Stimulated activated CD8-positive, alpha-beta memory T cell treated with anti-CD3 and anti-CD28 coated beads, Interleukin-7, amount 100 ng/mL, for 4 hours (primary cell): ENCODE measurements around the gene EDEM2.
"Not testable (repeated sequence)": the region's sequence is repeated elsewhere in the genome, so short reads cannot be mapped to it uniquely, and the experiment has no call there.

Experiments
- DNase-seq, 2 donors: peaks; one replicate each; pipeline ENCODE4 v3.0.0-alpha.2; 2020; ENCODE audit warnings: low read depth in 2 of 2

Gene EDEM2

DNA sequence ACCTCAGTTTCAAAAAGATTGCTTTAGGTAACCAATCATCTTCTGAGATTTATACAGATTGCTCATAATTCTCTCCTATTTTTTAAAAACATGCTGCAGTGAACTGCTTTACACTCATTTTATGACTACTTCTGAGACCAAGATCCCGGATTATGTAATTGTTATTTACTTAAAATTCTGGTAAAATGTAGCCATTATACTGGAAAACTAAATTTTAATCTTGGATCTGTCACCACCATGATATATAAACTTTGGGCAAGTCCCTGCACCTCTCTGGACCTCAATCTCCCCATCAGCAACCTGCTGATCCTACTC lies 24.3 kb upstream of the EDEM2 start:
- no peak for DNase-seq

DNA sequence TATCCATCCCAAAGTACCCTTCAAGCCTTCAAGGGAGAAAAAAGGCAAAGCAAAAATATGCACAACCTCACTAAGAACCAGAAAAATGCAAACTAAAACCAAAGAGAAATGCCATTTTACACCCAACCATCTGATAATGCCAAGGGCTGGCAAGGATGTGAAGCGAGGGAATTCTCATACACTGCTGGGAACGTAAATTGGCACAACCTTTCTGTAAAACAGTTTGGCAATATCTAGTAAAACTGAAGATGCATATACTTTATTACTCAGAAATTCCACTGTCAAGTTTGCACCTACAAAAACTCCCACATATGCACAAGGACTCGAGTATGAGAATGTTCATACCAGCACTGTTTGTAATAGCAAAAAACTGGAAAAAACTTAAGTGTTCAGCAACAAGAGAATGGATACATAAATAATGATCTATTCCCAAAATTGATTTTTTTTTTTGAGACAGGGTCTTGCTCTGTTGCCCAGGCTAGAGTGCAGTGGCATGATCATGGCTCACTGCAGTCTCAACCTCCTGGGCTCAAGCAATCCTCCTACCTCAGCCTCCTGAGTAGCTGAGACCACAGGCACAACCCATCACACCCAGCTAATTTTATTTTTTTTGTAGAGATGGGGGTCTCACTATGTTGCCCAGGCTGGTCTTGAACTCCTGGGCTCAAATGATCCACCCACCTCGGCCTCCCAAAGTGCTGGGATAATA lies 21.7 kb upstream of the EDEM2 start:
- DNase-seq = not testable (repeated sequence)

DNA sequence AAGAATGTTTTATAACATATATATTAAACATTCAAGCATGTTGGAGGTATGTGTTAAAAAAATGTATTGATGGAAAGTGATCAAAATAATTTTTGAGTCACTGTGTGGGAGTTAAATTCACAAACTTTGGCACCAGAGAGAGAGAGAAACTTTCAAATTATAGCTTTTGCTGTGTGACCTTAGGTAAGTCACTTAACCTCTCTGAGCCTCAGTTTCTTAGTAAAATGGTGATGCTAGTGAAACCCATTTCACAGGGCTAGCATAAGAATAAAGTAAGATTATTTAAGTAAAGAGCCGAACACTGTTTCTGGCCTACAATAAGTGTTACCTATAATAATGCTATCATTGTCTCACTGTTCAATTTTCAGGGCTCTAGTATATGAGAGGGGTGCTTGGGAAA lies 20.7 kb upstream of the EDEM2 start:
- DNase-seq = no peak

DNA sequence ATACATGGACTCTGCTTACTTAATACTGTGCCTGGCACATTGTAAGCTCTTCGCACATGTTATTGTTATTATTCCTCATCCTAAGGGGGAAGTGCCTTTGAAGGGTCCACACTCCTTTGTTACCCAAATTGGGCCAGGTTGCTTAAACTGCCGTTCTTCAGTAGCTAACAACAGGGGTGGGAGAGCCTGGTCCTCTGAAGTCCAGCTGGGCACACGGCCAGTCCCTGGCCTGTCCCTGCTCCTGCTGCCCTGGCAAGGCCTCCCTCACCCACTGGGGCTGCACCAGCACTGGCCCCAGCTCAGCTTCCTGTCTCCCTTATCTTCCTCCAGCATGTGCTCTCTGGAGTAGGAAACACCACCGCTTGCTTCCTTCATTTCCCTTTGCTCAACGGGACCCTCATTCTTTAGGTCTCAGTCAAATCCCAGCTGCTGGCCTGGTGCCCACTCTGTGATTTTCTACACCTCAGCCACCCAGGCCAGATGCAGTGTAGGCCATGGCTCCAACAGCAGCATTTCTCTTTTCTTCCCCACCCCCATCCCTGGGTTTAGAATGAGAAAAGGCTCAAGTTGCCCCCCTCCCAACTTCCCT lies 19.2 kb upstream of the EDEM2 start:
- no peak for DNase-seq

DNA sequence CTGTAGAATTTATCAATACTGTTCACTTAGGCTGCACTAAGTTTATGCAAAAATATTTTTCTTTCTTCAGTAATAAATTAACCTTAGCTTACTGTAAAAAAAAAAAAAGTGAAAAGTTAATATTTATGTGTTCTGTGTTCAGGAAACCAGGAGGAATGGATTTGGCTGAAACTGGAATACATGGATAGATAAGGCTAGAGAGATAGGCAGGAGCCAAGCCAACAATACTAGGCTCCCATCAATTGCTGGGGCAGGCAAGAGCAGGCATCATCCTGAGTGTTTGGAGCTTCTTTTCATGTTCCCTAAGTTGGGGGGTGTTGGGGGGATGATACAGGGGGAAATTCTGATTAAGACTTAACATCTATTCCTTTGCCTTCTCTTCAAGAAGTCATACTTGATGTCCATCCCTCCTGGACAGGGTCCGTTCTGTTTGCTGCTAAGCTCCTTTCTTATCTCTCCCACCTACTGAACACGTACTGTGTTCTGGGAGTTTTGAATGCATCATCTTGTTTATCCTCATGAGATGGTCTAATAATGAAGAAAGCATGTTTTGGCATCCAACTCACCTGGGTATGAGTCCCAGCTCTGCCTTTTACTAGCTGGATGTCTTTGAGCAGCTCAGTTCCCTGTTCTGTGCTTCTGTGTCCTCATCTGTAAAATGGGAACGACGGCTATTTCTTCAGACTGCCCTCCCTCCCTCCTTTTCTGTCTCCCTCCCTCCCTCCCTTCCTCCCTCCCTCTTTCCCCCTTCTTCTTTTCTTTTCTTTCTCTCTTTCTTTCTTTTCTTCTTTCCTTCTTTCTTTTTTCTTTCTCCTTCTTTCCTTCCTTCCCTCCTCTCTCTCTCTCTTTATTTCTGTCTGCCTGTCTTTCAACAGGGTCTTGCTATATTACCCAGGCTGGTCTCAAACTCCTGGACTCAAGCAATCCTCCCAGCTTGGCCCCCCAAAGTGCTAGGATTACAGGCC lies 18.4 kb upstream of the EDEM2 start:
- DNase-seq = no peak

DNA sequence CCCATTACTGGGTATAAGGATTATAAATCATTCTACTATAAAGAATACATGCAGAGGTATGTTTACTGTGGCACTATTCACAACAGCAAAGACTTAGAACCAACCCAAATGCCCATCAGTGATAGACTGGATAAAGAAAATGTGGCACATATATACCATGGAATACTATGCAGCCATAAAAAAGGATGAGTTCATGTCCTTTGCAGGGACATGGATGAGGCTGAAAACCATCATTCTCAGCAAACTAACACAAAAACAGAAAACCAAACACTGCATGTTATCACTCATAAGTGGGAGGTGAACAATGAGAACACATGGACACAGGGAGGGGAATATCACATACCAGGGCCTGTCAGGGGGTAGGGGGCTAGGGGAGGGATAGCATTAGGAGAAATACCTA lies 17.4 kb upstream of the EDEM2 start:
- DNase-seq = not testable (repeated sequence)

DNA sequence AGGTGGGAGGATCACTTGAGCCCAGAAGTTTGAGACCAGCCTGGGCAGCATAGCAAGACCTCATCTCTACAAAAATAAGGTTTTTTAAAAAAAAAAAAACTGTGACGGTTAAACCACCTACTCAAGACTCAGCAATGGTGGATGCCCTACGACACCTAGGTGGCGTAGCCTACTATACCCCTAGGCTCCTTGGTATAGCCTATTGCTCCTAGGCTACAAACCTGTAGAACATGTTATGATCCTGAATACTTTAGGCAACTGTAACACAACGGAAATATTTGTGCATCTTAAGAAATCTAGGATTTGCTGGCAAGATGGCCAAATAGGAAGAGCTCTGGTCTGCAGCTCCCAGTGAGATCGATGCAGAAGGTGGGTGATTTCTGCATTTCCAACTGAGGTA lies 13.2 kb upstream of the EDEM2 start:
- not testable (repeated sequence) for DNase-seq

DNA sequence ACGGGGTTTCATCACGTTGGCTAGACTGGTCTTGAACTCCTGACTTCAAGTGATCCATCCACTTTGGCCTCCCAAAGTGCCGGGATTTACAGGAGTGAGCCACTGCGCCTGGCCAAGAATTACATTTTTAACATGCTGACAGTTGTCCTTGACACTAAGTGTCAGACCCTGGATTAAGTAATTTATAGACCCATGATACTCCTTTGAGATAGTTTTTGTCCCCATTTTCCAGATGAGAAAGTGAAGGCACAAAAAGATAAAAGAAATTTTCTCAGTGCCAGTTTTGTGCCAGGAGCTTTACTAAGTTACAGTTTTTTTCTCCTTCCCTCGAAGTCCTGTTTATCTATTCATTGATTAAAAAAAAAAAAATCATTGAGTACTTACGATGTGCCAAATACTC lies 9.8 kb upstream of the EDEM2 start:
- no peak for DNase-seq

DNA sequence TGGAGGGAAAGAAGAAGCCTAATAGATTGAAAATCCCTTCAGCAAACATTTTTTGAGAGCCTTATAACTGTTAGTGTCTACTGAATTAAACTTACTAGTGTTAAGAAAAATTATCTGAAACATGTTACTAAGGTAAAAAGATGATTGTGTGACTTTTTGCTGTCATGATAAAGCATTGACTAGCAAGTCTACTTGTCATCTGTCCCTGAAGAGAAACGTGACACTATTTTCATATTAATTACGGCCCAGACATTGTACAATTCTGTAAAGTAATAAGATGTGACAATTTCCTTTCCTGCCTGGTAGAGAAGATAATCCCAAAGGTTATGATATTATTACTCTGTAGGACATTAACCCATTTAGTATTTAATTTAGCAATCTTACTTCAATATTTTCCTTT lies 8.8 kb upstream of the EDEM2 start:
- no peak for DNase-seq

DNA sequence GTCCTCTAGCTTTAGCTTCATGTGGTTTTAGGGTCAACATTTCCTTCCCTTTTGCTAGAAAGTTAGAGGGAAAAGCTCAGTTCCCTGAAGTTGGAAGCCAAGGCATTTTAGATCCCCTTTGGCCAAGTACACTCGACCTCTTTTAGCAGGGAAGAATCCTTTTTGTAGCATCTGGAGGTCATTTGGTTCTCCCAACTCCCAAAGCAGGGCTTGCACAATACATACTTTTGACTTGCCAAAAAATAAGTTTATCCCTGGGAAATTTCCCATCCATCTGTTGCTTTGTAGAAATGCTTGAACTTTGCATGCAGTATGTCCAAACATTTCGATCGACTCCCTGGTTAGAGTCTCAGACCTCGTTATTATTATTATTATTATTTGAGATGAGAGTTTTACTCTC lies 4.6 kb upstream of the EDEM2 start:
- DNase-seq = no peak

DNA sequence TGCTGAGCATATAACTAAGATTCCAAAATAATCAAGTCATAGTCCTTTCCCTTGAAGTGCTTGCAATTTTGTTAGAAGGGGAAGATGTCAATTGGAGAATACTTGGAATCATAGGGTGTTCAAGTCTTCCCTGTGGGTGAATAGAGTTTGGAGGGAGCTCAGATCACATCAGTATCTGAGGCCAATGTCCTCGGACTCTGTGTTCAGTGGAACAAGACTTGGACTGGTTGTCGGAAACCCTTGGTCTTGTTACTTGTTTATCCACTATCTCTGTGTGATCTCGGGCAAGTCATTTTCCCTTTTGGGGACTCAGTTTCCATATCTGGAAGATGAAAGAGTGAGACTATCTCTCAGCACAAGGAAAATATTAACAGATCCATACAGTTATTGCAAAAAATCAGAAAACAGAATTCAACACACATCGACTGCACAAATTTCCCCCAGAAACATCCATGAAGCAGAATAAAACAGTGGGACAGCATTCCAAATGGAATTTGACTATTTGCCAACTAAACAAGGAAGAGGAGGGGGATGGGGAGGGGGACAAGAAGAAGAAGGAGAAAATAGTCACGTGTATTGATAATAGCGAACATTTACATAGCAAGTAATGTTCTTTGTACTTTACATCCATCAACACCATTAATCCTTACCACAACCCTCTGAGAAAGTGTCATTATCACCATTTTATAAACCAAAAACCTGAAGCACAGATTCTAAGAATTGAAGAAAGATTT lies 3.9 kb upstream of the EDEM2 start:
- no peak for DNase-seq

DNA sequence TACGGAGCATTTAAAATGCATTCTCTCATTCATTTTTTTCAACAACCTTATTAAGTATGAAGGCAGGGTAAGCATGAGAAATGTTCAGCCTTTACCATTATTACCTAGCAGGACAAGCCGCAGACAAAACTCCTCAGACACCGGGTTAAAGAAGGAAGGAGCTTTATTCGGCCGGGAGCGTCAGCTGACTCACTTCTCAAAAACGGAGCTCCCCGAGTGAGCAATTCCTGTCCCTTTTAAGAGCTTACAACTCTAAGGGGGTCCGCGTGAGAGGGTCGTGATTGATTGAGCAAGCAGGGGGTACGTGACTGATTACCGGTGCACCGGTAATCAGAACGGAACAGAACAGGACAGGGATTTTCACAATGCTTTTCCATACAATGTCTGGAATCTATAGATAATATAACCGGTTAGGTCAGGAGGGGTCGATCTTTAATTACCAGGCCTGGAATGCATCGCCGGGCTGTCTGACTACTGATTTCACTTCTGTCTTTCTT lies 487 bp upstream of the EDEM2 start:
- DNase-seq = not testable (repeated sequence)

DNA sequence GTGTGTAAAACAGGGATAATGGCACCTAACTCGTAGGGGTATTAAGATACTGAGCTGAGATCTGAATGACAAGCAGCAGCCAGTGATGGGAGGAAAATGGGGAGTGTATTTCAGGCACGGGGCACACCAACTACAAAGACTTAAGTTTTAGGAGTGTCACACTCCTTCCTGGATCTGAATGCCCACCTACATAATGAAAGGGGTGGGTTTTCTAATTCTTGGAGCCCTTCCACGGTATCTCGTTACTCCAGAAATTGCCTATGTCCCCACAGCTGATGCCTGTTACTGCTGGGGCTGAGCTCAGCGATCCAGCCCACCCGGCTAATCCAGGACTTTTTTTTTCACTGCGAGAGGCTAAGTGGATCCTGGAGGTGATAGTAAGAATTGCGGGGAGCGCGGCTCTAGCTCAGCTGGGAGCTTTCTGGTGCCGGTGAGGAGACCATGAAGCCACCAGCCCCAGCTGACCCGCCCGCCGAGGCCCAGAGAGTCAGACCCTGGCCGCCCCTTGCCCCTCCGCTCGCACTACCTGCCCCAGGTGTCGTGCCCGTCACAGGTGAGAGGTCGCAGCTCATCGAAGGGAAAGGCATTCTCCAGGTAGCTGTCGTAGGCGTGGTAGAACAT lies 727 bp downstream of the EDEM2 start:
- DNase-seq = no peak

DNA sequence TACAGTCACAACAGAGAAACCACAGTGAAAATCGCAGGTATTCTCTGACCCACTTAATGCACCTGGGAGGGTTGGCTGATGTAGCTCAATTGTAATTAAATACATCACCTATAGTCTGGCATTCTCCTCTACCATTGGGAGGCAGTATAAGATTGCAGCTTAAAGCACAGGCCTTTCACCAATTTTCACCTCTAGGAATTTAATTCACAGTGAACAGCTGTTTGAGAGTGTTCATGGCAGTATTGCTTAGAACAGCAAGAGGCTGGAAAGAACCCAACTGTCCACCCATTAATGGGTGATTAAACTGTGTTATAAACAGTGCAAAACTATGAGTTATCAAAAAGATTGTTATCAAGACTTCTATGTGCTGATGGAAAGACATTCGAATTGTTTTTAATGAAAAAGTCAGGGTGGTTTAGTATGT lies 2.0 kb downstream of the EDEM2 start:
- DNase-seq = no peak

DNA sequence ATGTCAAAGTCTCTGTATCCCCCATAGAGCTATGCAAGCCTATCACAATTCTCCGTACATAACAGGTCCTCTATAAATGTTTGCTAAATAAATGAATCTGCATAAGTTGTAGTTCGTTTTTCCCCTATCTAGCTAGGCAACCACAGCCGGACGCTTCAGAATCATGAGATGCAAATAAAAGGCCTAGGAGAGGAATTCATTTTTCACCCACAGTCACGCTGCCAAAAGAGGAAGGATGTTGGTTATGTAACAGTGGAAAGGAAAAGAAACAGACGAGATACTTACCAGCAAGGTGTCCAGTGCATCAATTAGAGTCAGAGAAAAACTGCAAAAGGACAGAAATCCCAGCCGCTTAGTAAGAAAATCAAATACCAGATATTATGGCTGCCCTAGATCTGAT lies 2.4 kb downstream of the EDEM2 start:
- no peak for DNase-seq

DNA sequence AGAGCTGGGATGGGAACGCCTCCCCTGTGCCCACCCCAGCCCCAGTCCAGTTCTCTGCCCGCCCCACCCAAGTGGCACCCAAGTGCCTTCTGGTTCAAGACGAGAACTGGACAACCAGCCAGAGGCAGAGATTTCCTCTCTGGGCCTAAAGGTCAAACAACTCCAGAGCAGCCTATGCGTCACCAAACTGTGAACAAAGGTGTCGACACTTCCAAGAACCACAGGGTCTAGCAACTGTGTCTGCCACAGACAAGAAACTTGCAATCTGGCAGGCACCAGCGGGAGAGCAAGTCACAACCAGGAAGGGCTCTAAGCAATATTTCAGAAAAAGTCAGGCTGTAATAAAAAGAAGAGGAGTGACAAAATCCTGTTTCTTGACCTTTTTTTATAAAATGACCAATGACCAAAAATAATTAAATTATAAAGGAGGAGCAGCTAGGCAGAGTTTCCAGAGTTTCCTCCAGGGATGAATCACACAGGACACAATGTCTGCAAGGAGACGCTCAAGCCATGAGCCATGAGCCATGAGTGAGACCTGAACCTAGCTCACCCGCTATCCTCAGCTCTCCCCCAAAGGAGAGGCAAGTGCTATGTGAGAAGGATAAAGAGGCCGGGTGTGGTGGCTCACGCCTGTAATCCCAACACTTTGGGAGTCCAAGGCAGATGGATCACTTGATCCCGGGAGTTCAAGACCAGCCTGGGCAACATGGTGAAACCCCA lies 11.1 kb downstream of the EDEM2 start:
- no peak for DNase-seq

DNA sequence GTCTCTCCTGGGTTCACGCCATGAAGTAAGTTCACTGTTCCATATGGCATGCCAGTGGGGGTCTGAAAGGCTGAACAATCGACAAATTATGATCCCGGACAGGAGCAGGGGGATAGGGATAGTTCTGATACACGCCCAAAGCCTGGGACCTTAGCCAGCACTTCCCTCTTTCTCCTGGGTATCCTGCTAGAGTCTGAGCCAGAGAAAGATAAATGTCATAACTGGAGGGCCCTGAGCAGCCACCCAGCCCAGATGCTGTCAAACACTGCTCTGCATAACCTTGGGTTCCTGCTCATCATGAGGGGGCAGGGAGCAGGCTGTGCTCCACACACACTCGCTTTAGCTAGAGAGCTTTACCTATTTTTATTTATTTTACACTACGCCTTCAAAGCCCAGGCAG lies 12.3 kb downstream of the EDEM2 start:
- DNase-seq = no peak

DNA sequence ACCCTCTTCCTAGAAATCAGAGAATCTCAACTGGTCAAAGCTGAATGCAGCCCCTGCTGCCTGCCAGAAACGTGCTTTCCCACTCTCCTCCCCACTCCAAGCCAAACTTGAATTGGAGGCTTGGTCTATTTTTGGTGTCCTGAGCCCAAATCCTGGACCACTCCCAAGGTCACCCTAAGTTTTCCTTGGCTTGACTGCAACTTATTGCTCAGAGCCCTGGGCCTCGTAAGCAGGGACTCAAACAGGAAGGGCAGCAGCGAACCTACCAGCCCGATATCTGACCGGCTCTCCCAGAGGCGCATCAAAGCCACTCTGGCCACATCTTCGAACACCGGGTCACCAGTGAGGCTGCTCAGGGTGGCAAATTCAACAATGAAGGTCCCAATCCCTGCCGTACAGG lies 12.7 kb downstream of the EDEM2 start:
- no peak for DNase-seq

DNA sequence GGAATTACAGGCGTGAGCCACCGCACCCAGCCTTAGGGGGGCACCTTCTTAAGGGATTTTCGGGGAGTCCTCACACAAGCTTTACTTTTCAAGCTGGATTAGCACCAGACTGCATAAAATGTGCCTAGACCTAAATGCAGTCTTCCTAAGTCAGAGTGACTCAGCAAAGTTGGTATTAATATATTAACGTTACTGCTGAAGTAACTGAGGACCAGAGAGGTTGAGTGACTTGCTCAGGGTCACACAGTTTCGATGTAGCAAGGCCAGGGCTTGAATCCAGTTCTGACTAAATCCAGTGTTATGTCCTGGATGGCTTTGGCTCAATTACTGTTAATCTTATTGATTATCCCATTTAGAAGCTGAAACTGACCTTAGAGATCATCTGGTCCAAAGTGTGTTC lies 13.4 kb downstream of the EDEM2 start:
- DNase-seq = no peak

DNA sequence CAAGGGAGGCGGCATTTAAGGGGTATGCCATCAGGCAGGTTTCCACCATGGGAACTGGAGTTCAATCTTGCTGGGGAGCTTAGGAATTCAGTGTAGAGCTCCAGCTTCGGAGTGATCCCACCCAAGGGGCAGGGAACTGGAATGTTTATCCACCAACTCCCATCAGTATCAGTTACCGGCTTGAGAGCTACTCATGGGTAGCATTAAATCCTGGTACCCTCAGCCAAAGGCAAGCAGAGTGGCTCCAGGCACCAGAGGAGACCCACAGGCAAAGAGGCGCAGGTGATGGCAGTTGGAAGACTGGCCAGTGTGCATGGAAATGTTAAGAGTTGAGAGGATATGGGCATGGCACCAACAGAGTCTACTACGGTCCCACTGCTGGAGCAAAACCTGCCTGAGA lies 14.1 kb downstream of the EDEM2 start:
- DNase-seq = no peak

DNA sequence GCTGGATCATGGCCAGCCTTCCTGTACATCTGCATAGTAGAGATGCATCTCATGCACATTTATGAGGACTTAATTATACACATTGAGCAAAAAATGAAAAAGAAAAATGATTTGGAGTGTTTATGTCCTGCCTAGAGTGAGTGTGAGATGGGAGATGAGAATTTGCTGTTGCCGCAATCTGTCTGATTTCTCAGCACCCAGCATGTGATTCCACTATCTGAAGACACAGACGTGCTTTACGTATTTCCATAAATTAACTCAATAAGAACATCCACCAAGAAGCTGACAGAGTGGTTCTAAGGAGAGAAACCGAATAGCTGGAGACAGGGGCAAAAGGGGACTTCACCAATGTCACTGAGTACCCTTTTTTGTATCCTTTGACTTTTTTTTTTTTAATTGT lies 15.2 kb downstream of the EDEM2 start:
- no peak for DNase-seq
